Non-pigmented ciliary epithelial cell (primary cell): ENCODE data around the gene HOXD8.

Experiments
- DNase-seq: peaks from one replicate; pipeline ENCODE4 v3.0.0-alpha.2; 2010; ENCODE audit warnings: low read depth

The HOXD8 gene

DNA sequence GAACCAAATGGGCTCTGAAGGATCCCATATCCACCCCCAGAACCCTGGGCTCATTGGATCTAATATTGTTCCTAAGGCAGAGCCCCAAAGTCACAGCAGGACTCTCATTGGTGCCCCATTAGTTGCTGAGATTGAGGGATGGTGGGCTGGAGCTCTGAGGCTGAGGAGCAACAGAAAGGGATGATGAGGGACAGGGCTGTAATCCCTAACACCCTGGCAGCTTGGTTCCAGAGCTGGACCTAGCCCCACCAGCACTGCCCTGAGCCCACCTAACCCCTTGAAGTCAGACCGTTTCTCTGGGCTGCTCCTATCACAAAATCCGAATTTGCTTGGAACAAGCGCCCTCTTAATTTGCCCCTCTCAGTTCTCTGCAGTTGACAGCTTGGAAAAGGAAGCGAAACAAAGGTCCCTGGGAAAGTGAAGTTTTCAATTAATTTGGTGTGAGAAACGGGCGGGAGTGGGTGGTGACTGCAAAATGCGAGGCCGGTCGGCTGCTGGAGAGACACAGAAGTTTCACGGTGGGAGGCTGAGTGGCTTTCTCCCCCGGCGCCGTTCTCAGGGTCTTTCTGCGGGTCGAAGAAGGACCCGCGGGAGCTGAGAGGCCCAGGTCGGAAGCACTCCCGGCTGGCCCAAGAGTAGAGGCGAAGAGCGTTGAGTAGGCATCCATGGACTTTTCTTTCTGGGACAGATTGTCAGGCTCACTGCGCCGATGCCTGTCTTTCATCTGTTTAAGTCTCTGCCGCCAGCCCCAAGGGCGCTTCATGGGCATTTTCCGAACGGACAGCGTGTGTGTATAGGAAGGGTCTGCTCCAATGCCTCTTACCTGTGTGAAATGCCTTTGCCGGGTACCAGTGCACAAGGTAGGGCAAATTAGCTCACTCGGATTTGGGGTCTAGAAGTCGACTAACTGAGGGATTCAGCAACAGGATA lies 37.9 kb upstream of the HOXD8 start:
- DNase-seq, result no peak

DNA sequence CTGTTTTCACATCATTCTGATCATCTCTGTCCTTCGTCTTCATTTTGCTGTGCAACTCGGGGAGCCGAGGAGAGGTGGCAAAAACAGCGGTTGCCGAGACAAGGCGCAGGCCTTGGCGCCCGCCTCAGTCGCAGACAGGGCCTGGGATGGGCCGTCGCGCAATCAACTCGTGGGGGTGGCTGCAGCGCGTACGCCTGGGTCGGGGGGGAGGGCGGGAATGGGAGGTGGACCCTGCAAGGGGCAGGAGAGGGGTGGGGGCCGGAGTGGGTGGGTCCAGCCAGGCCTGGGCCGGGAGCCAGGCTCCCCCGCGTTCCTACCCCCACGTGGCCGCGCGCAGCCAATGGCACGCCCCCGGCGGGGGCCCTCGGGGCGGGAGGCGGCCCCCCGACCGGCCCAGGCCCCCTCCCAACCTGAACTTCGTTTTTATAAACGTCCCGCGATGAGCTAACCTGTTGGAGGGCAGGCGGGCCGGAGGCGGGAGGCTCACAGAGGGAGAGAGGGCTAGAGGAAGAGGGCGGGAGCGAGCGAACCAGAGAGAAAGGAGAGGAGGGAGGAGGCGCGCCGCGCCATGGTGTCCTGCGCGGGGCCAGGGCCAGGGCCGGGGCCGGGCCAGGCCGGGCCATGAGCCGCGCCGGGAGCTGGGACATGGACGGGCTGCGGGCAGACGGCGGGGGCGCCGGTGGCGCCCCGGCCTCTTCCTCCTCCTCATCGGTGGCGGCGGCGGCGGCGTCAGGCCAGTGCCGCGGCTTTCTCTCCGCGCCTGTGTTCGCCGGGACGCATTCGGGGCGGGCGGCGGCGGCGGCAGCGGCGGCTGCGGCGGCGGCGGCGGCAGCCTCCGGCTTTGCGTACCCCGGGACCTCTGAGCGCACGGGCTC lies 37.0 kb upstream of the HOXD8 start, which contains the start of gene HOXD13:
TSS of gene HOXD13 (plus strand) at position 452 of the 875 bp plus-strand sequence. CDS start at position 622, 170 bp downstream.
- no peak for DNase-seq

DNA sequence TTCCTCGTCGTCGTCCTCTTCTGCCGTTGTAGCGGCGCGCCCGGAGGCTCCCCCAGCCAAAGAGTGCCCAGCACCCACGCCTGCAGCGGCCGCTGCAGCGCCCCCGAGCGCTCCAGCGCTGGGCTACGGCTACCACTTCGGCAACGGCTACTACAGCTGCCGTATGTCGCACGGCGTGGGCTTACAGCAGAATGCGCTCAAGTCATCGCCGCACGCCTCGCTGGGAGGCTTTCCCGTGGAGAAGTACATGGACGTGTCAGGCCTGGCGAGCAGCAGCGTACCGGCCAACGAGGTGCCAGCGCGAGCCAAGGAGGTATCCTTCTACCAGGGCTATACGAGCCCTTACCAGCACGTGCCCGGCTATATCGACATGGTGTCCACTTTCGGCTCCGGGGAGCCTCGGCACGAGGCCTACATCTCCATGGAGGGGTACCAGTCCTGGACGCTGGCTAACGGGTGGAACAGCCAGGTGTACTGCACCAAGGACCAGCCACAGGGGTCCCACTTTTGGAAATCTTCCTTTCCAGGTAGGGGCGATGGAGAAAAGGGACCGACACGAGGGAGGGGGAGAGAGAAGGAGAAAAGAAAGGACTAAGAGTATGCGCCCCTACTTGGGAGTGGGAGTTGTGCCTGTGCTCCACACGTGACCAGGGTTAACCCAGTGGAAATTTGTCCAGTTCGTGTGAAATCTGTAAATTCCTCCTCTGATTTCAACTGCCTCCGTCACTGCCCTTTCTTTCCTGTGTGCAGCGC lies 36.2 kb upstream of the HOXD8 start:
- DNase-seq, result no peak

DNA sequence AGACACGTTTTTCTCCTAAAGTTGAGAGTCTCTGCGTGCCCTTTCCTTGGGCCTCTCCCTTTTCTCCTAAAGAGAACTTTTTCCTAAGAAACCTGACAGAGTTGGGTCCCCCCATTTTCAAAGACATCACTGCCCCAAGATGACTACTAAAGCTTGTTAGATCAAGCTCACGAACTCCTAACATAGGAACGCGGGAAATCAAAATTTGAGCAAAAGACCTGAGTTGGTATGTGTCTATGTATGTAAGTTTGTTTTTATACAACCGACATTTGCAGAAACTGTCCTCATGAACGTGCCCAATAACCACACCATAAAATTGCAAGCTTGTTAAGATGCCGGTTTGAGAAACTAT lies 35.6 kb upstream of the HOXD8 start:
- no peak for DNase-seq

- no peak for DNase-seq
Measured at GRCh38 chr2:176094349-176094748, 35.2 kb upstream of the HOXD8 start.

DNA sequence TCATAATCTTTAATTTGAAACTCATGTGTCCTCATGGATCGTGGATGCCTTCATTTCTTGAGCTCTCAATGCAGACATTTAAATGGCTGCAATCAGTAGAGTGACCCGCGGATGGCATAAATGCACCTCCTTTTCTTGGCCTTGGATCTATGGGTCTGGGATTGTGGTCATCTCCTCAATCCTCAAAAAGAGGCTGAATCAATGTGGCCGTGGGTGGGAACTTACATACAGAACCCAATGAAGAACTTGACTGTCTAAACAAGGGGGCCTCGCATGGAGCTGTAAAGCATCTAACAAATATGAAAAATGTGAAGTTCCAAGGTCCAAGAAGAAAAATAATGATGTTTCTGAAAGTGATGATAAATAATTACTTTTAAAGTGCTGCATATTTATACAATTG lies 34.1 kb upstream of the HOXD8 start:
- no peak for DNase-seq

DNA sequence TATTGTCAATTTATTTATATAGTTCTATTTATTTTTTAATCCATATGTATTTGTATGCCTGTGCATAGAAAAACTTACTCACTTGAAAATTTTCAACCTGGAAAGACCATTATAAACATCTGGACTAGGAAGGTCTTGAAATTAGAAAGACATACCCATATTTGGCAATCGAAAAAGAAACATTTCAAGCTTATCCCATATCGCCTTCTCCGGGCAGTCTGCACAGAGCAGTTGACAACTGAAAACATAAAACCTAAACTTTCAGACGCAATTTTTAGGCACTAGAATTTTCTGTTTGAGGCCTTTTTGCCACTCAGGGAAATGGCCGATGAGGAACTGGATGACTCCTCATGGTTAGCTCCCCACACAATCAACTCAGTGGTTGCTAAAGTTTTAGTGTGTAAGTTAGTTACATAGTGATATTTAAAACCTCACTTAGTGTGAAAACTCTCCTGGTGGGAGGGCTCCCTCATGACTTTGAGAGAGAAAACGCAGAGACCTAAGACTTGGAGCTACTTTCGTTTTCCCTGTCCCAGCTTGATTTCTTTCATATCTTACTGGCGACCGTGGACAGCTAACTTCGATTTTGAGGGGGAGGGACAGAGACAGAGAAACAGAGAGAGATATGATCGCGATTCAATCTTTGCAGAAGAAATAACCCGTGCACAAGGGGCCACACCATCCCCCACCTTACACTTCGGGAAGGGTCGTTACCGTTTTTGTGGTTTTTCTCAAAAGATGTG lies 33.1 kb upstream of the HOXD8 start:
- no peak for DNase-seq

- no peak for DNase-seq
Measured at GRCh38 chr2:176096986-176097819, 32.3 kb upstream of the HOXD8 start.

DNA sequence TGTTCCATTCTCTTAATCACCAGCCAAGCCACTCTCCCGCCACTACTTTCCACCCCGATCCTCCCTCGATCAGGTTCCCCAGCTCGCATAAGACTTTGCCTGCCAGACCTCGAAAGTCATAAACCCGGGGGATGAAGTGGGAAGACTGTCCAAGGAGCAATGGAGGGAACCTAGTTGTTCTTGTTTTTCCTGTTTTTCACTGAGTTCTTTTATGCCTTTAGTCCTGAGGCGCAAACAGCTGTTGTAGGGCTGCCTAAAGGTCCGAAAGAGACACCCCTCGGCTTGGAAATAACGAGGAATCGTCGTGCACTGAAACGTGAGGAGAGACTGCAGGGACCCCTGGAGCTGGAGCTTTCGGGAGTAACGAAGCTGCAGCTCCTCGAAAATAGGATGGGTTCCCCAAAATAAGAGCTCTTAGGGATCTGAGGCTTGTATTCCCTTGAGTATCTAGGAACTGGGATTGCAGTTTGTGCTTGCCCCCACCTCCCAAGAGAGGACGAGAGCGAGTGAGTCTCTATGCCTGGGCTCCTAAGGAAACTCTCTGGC lies 31.6 kb upstream of the HOXD8 start:
- no peak for DNase-seq

DNA sequence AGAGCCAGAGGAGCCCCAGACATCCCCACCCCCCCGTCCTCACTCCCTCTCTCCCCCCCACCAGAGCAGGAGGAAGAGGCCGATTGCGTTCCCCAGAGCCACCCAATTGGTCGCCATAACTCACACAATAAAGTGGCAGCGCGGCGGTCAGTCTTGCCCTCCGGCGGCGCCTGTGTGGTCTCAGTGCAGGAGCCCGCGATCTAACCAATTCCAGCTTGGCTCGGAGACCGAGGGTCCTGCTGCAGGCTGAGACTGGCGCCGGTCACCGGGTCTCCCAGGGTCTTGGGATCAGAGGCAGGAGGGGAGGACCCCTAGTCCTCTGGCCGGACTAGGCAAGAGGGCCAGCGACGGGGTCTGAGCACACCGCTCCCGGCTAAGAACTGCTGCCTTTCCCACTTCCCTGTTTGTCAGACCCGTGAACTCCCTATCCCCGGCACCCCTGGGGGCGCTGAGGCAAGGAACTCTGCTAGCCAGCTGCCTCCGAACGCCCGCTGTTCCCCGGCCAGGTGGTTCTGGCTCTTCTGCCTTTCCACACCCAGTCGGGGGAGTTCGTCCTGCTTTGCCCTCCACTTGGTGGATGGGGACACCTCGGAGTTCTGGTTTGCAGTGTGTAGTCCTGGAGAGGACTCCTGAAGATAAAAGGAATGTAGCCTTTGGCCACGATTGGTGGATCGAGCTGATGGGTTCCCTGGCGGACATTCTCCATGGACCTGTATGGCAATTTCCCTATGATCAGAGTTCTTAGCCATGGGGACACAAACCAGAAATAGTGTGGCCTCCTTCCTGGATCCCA lies 30.9 kb upstream of the HOXD8 start:
- no peak for DNase-seq

GRCh38 chr2:176099159-176099727 lies 30.3 kb upstream of the HOXD8 start:
- DNase-seq, result no peak

DNA sequence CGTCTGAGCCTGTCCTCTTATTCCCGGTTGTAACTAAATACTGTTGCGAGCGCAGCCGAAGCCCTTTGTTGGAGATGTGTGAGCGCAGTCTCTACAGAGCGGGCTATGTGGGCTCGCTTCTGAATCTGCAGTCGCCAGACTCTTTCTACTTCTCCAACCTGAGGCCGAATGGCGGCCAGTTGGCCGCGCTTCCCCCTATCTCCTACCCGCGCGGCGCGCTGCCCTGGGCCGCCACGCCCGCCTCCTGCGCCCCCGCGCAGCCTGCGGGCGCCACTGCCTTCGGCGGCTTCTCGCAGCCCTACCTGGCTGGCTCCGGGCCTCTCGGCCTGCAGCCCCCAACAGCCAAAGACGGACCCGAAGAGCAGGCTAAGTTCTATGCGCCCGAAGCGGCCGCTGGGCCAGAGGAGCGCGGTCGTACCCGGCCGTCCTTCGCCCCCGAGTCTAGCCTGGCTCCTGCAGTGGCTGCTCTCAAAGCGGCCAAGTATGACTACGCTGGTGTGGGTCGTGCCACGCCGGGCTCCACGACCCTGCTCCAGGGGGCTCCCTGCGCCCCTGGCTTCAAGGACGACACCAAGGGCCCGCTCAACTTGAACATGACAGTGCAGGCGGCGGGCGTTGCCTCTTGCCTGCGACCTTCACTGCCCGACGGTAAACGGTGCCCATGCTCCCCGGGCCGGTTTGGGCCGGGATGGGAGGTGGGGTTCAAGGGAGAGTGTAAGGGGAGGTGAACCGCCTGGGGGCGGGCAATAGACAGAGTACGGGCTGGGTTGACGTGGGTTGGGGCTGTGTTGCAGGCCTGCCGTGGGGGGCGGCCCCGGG lies 29.6 kb upstream of the HOXD8 start, which contains the start of gene HOXD12:
TSS of gene HOXD12 (plus strand) at position 68 of the 819 bp plus-strand sequence. CDS start at position 75, 7 bp downstream.
- DNase-seq, result no peak

DNA sequence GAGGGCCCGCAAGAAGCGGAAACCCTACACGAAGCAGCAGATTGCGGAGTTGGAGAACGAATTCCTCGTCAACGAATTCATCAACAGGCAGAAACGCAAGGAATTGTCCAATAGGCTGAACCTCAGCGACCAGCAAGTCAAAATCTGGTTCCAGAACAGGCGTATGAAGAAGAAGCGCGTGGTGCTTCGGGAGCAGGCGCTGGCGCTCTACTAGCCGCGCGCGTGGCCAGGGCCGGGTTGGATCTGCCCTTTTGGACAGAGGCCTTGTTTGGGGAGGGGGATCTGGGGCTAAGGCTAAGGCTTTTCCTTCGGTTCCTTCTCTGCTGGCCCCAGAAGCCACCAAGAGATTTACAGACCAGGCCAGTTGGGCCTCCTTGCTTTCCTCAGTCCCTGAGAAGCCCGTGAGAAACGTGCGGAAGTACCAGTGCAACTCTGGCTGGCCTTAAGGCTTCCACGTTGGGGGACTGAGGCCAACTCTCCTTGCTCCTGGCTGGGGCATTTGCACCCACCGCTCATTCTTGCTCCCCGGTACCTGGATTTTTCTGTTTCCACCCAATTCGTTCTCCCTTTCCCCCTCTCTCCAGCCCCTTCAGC lies 28.9 kb upstream of the HOXD8 start:
- no peak for DNase-seq

DNA sequence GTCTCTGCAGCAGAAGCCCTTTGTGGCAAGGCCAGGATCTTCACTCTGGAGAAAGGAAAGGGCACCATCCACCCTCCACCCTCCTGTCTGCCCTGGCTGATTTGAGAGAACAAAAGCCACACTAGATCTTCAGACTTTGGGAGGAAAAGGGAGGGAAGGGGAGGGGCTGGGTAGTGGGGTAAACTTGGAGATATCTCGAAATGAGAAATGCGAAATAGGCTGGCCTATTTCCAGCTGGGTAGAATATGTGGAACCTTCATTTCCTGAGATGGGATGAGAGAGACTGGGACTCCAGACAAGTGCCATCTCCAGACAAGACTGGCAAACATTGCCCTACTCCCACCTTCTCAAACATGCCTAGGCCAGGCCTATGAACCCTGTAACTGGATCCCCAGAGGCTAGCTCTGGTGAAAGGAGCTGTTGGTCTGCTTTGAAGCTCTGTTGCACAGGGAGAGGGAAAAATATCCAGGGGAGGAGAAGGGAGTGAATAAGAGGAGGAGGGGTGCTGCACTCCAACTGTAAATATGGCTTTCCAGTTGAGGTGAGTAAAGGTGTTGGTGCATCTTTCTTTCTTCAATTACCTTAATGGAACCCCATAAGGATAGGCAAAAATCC lies 28.2 kb upstream of the HOXD8 start:
- DNase-seq, result no peak

GRCh38 chr2:176101842-176102241 lies 27.7 kb upstream of the HOXD8 start:
- no peak for DNase-seq

DNA sequence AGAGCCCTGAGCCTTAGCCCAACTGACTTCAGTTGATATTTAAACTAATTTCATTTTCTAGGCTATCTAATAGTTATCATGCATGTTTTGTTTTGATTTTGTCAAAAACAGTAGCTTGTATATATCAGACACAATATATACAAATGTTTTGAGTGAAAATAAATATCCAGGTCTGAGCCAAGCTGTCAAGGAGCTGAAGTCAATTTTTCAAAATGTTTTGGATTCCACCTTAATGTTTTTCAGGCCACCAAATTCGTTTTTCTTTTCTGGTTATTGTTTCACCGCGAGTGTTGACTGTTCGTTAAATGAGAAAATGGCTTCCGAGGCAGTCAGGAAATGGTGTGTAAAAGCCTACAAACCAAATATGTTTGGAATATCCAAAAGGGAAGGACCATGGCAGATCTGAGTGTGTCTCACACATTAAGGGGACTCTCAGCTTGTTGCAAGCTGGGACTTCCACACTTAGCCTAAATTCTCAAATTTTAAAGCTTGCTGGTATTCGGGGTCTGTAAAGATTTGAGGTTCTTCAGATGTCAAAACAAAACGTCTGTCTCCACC lies 27.1 kb upstream of the HOXD8 start:
- DNase-seq, result no peak

DNA sequence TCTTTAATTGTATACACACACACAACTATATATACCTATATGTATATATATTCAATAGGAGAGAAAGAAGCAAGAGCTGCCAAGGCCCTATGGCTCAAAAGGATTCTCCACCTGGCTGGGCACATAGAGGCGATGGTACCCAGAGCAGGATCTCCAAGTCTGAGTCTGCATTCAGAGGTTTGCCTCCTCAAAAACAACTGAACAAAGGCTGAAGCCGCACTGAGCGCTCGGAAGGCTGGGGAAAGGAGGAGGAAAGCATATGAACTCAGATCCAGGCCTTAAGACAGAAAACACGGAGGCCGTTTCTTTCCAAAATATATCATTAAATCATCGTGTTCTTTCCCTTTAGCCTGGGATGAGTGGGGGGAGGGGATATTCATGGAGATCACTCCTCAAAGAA lies 26.3 kb upstream of the HOXD8 start:
- DNase-seq, result no peak
